Chondrocyte (in vitro differentiated cells): ENCODE data around the gene NAALAD2. TPM values are rescaled to one million over a fixed set of nuclear protein-coding genes. Genes with fewer than 3 reads are reported as not detected.

Source experiments
- DNase-seq: peaks from one replicate; pipeline ENCODE4 v3.0.0; 2021; ENCODE audit warnings: mixed read lengths, low spot score
- H3K27ac Mint-ChIP-seq: one replicate; pipeline ENCODE4 v1.8.0; 2021; ENCODE audit warnings: mild to moderate bottlenecking, moderate library complexity, mixed read lengths; ENCODE audit not compliant: unreplicated experiment
- H3K27me3 Mint-ChIP-seq: 2 replicates; pipeline ENCODE4 v1.8.0; 2021; ENCODE audit warnings: low read depth, mixed read lengths
- H3K36me3 Mint-ChIP-seq: 2 replicates; pipeline ENCODE4 v1.8.0; 2021; ENCODE audit warnings: low read depth, mixed read lengths
- H3K4me1 Mint-ChIP-seq: 2 replicates; pipeline ENCODE4 v1.8.0; 2021; ENCODE audit warnings: low read depth, mild to moderate bottlenecking, mixed read lengths
- H3K4me3 Mint-ChIP-seq: one replicate; pipeline ENCODE4 v1.8.0; 2021; ENCODE audit warnings: mild to moderate bottlenecking, moderate library complexity, mixed read lengths; ENCODE audit not compliant: unreplicated experiment
- H3K9me3 Mint-ChIP-seq: 2 replicates; pipeline ENCODE4 v1.8.0; 2021; ENCODE audit warnings: low read depth, mixed read lengths
- CTCF ChIP-seq: fragments of 200-600 bp; sonication (generic); IDR thresholded peaks from 2 replicates; pipeline ENCODE4 v1.5.0; 2021; ENCODE audit warnings: antibody characterized with exemption, mild to moderate bottlenecking, moderate library complexity
- total RNA-seq: library from RNA; stranded (reverse); gene quantifications from 3 replicates; pipeline ENCODE4 v1.2.1, GENCODE V29; 2021

Gene NAALAD2
- total RNA-seq, 1 donor from 2014 or later: 1.1 TPM

GRCh38 chr11:90221803-90222458, 87.5 kb downstream of the NAALAD2 start:
- no peak for DNase-seq
- peak overlapping the region; percentile 95 for H3K4me3 Mint-ChIP-seq
- H3K4me1 Mint-ChIP-seq: peaks cover 50% of the 10 kb centered on the region
- peak overlapping the region; percentile 97 for H3K27ac Mint-ChIP-seq
- H3K36me3 Mint-ChIP-seq: no peaks in the 10 kb centered on the region
- TF ChIP-seq CTCF: no peak
- no peaks in the 10 kb centered on the region for H3K27me3 Mint-ChIP-seq
- H3K9me3 Mint-ChIP-seq: no peaks in the 10 kb centered on the region

GRCh38 chr11:90222459-90223247, 88.2 kb downstream of the NAALAD2 start, which contains the start of gene CHORDC1:
CHORDC1 (minus strand) TSS chr11:90223049; CDS start chr11:90222954, 95 bp downstream.
- Mint-ChIP-seq H3K27me3 (no peaks in the 10 kb centered on the region), H3K4me1 (peaks cover 47% of the 10 kb centered on the region), H3K4me3 (peak within 1 kb of the TSS; percentile 95), H3K36me3 (no peaks in the 10 kb centered on the region), H3K27ac (peak within 1 kb of the TSS; percentile 97), H3K9me3 (no peaks in the 10 kb centered on the region)
- TF ChIP-seq CTCF: no peak
- peak; percentile 92 for DNase-seq

- Mint-ChIP-seq H3K4me1 (peaks cover 45% of the 10 kb centered on the region), H3K9me3 (no peaks in the 10 kb centered on the region), H3K36me3 (no peaks in the 10 kb centered on the region), H3K27ac (peak overlapping the region; percentile 97), H3K27me3 (no peaks in the 10 kb centered on the region), H3K4me3 (peak overlapping the region; percentile 95)
- DNase-seq: no peak
- no peak for TF ChIP-seq CTCF
Measured at GRCh38 chr11:90223248-90223585, 88.8 kb downstream of the NAALAD2 start.

GRCh38 chr11:90228056-90228455, 93.6 kb downstream of the NAALAD2 start:
- H3K9me3 Mint-ChIP-seq: peaks cover 14% of the 10 kb centered on the region
- H3K4me3 Mint-ChIP-seq: no peak overlapping the region
- DNase-seq: no peak

More at GRCh38 chr11:90228056-90228455, 93.6 kb downstream of the NAALAD2 start:
- Mint-ChIP-seq H3K4me1 (peaks cover 10% of the 10 kb centered on the region), H3K36me3 (no peaks in the 10 kb centered on the region), H3K27ac (no peak overlapping the region), H3K27me3 (peaks cover 15% of the 10 kb centered on the region)
- TF ChIP-seq CTCF: no peak
